Keratinocyte (primary cell): Measurements from ENCODE around the gene MYH9. TPM values are rescaled to one million over a fixed set of nuclear protein-coding genes. Genes with fewer than 3 reads are reported as not detected.

ENCODE experiments used
- DNase-seq: peaks from one replicate; pipeline ENCODE4 v3.0.0-alpha.2; 2011; ENCODE audit warnings: low read depth, missing footprints, low spot score
- FAIRE-seq: peaks from 2 replicates; lab custom pipeline; 2011; peaks lifted over from hg19 to GRCh38; lab: Jason Lieb, UNC
- H2AFZ ChIP-seq: 2 replicates; pipeline ENCODE4 v1.6.0; 2012; ENCODE audit warnings: low read length, control low read depth, inconsistent platforms; ENCODE audit not compliant: control insufficient read depth
- H3K27ac ChIP-seq: 2 replicates; pipeline ENCODE4 v1.5.1; 2011; ENCODE audit warnings: low read length; ENCODE audit not compliant: control insufficient read depth, insufficient read depth
- H3K27me3 ChIP-seq: 3 replicates; pipeline ENCODE4 v1.6.0; 2011; ENCODE audit warnings: low read length; ENCODE audit not compliant: control insufficient read depth, insufficient read depth; ENCODE audit errors: extremely low read depth
- H3K36me3 ChIP-seq, 2 experiments: 2 replicates in 1 of 2; 3 replicates in 1 of 2; pipeline ENCODE4 v1.5.1; 2011; ENCODE audit warnings: low read length in 2 of 2, mild to moderate bottlenecking in 1 of 2; ENCODE audit not compliant: control insufficient read depth in 2 of 2, insufficient read depth in 2 of 2; ENCODE audit errors: extremely low read depth in 1 of 2
- H3K4me1 ChIP-seq: 3 replicates; pipeline ENCODE4 v1.5.1; 2011; ENCODE audit warnings: low read length; ENCODE audit not compliant: control insufficient read depth, insufficient read depth; ENCODE audit errors: extremely low read depth
- H3K4me2 ChIP-seq: 3 replicates; pipeline ENCODE4 v1.6.0; 2011; ENCODE audit warnings: low read depth, low read length; ENCODE audit not compliant: control insufficient read depth, insufficient read depth; ENCODE audit errors: extremely low read depth
- H3K4me3 ChIP-seq, 3 experiments: fragments of 200-600 bp in 1 of 3; sonication (generic) in 1 of 3; 2 replicates in 2 of 3; 3 replicates in 1 of 3; pipeline ENCODE4 v1.5.1; 2011 to 2016; ENCODE audit warnings: low read length in 3 of 3, mild to moderate bottlenecking in 3 of 3, control low read depth in 2 of 3, inconsistent platforms in 1 of 3, low read depth in 1 of 3, mixed read lengths in 1 of 3, mixed run types in 1 of 3, moderate library complexity in 1 of 3; ENCODE audit not compliant: control insufficient read depth in 2 of 3, insufficient read depth in 2 of 3; ENCODE audit errors: extremely low read depth in 1 of 3
- H3K79me2 ChIP-seq: 2 replicates; pipeline ENCODE4 v1.6.0; 2012; ENCODE audit warnings: low read length; ENCODE audit not compliant: control insufficient read depth, insufficient read depth
- H3K9ac ChIP-seq: 3 replicates; pipeline ENCODE4 v1.6.0; 2011; ENCODE audit warnings: low read length; ENCODE audit not compliant: control insufficient read depth, insufficient read depth; ENCODE audit errors: extremely low read depth
- H3K9me1 ChIP-seq: 3 replicates; pipeline ENCODE4 v1.6.0; 2011; ENCODE audit warnings: low read length; ENCODE audit not compliant: control insufficient read depth, insufficient read depth; ENCODE audit errors: extremely low read depth
- H3K9me3 ChIP-seq: 2 replicates; pipeline ENCODE4 v1.5.1; 2012; ENCODE audit warnings: low read depth, low read length; ENCODE audit not compliant: control insufficient read depth
- H4K20me1 ChIP-seq: 3 replicates; pipeline ENCODE4 v1.6.0; 2011; ENCODE audit warnings: low read length; ENCODE audit not compliant: control insufficient read depth, insufficient read depth; ENCODE audit errors: extremely low read depth
- EZH2 ChIP-seq: IDR thresholded peaks from one replicate; pipeline ENCODE4 v1.6.1; 2012; ENCODE audit warnings: inconsistent platforms, mild to moderate bottlenecking, low read length, moderate library complexity
- dilution Hi-C: fragments of 300-500 bp; cut with MboI; formaldehyde crosslinking; loops from one replicate; pipeline ENCODE4 v1.7.0; 2020; ENCODE audit warnings: low sequenced_read_pairs; ENCODE audit not compliant: extremely low pct_ligation_motif_present
- polyA plus RNA-seq, 5 experiments: library from polyadenylated mRNA; depleted of rRNA in 3 of 5; stranded (reverse) in 3 of 5; stranded (forward) in 1 of 5; unstranded in 1 of 5; fragments of >200 nt; gene quantifications; 1 replicate in 1 of 5; 2 replicates in 3 of 5; 3 replicates in 1 of 5; pipeline versions ENCODE4 v1.2.1 to v1.2.3, GENCODE V29; 2011 to 2012; ENCODE audit warnings: missing spikeins in 2 of 5, low read depth in 1 of 5, low replicate concordance in 1 of 5
- TF ChIP-seq, protein P1 (sequence below), 3 experiments: IDR thresholded peaks in 1 of 3; conservative IDR thresholded peaks in 1 of 3; optimal IDR thresholded peaks in 1 of 3; 2 replicates in 2 of 3; 3 replicates in 1 of 3; pipeline versions ENCODE3 to v1.5.1; 2011; ENCODE audit warnings: low read length in 3 of 3, mild to moderate bottlenecking in 3 of 3, moderate library complexity in 2 of 3, control low read depth in 1 of 3, inconsistent platforms in 1 of 3; ENCODE audit not compliant: insufficient read depth in 2 of 3; ENCODE audit errors: extremely low read depth in 1 of 3

Gene MYH9
- polyA plus RNA-seq, 1 donor (not counting 4 experiments of a cell fraction or from before 2014, with no cell fraction given) = 351 TPM

DNA sequence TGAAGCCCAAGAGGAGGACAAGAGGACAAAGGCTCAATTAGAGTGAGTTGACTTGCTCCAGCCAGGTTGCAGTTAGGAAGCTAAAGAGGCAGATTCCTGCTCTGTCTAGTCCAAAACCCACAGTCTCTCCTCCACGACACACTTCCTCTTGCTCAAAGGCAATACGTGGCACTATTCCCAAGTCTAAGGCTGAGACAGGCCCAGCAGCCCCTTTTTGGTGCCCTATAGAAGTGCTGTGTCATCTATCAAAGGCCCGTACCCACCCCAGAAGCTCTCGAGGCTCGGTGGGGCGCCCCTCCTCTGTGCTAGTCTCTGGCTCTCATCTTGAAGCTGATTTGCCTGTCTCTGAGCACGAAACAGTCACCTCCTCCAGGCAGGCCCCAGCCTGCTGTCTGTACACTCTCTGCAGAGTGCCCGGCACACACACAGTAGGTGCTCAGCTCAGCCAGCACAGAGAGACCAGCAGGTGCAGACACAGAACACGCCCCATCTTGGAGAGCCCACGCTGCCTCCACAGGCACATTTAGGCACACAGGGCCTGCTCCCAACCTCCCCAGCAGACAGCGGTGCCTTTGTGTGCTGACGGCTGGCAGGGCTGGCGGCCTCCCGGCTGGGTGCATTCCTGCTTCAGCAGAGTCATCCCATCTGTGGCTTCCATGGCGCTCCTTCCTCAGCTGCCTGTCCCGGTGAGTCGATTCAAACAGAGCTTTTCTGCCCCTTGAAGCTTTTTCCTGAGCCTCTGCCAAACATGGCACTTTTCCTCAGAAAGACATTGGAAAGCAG, 52.8 kb downstream of the MYH9 start:
- TF ChIP-seq, protein P1, sequence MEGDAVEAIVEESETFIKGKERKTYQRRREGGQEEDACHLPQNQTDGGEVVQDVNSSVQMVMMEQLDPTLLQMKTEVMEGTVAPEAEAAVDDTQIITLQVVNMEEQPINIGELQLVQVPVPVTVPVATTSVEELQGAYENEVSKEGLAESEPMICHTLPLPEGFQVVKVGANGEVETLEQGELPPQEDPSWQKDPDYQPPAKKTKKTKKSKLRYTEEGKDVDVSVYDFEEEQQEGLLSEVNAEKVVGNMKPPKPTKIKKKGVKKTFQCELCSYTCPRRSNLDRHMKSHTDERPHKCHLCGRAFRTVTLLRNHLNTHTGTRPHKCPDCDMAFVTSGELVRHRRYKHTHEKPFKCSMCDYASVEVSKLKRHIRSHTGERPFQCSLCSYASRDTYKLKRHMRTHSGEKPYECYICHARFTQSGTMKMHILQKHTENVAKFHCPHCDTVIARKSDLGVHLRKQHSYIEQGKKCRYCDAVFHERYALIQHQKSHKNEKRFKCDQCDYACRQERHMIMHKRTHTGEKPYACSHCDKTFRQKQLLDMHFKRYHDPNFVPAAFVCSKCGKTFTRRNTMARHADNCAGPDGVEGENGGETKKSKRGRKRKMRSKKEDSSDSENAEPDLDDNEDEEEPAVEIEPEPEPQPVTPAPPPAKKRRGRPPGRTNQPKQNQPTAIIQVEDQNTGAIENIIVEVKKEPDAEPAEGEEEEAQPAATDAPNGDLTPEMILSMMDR (optimal IDR thresholded peaks at IDR 0.05 in 1 of 3, IDR thresholded peaks at IDR 0.05 in 1 of 3, conservative IDR thresholded peaks at IDR 0.05 in 1 of 3; ENCODE audit: extremely low read depth in 1 of 3, insufficient read depth in 2 of 3, low read length in 3 of 3) = no peak
- no peak for TF ChIP-seq EZH2
- peaks cover 98% of the 10 kb centered on the region for H3K4me1 ChIP-seq
- H4K20me1 ChIP-seq = peaks cover 41% of the 10 kb centered on the region
- peak; percentile 85 for FAIRE-seq
- dilution Hi-C loops = no loop called here
- no peaks in the 10 kb centered on the region for H3K27me3 ChIP-seq
- peak overlapping the region in 2 of 3 experiments; percentile 7 to 40 for H3K4me3 ChIP-seq
- no peak overlapping the region for H2AFZ ChIP-seq
- peak overlapping the region; percentile 89 for H3K4me2 ChIP-seq
- H3K79me2 ChIP-seq = peaks cover 71% of the 10 kb centered on the region
- H3K36me3 ChIP-seq = peaks cover 36 to 74% of the 10 kb centered on the region in 2 experiments
- no peak for DNase-seq
- peak overlapping the region; percentile 96 for H3K27ac ChIP-seq
- peak overlapping the region; percentile 85 for H3K9ac ChIP-seq
- peaks cover 8% of the 10 kb centered on the region for H3K9me1 ChIP-seq
- H3K9me3 ChIP-seq = no peaks in the 10 kb centered on the region

DNA sequence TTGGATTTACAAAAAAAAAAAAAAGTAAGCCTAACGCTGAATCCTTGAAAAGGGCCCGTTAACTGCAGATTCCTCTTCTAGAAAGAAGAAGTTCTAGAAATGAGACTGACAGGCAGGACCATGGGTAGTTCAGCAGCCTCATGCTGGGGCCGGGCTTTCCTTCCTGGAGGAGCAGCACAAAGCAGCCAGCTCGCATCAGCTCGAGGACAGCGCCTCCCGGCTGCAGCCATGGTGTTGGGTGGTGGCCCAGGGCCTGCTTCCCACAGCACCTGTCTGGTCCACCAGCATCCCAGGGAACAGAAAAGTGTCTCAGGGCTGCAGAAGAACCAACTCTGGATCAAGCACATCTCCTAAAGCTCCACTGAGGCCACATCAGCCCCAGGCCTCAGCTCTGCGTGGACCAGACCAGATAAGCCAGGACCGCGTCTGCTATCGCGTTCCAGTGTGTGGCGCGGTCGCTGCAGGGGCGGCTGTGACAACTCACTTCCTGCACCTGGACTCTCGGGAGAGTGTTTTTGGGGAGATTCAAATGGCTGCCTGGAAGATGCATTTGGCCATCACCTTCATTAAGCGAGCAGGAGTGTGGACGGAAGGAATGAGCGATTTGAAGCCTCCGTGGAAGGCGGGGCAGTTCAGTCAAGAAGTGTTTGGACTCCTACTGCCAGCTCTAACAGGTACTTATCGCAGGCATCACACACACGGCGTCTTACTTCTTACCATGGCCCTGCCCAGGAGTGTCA, 53.5 kb downstream of the MYH9 start:
- H3K9me3 ChIP-seq = no peaks in the 10 kb centered on the region
- H3K4me2 ChIP-seq = peak overlapping the region; percentile 89
- dilution Hi-C loops = no loop called here
- peak overlapping the region; percentile 96 for H3K27ac ChIP-seq
- FAIRE-seq (no peak), DNase-seq (no peak)
- H3K27me3 ChIP-seq = no peaks in the 10 kb centered on the region
- peaks cover 29 to 70% of the 10 kb centered on the region in 2 experiments for H3K36me3 ChIP-seq
- H3K9me1 ChIP-seq = peaks cover 5% of the 10 kb centered on the region
- TF ChIP-seq, protein P1 (optimal IDR thresholded peaks at IDR 0.05 in 1 of 3, IDR thresholded peaks at IDR 0.05 in 1 of 3, conservative IDR thresholded peaks at IDR 0.05 in 1 of 3; ENCODE audit: extremely low read depth in 1 of 3, insufficient read depth in 2 of 3, low read length in 3 of 3) = peak; percentile 40 to 59 (median 42)
- TF ChIP-seq EZH2 = no peak
- H3K4me3 ChIP-seq = peak overlapping the region in 1 of 3 experiments; percentile 9
- H2AFZ ChIP-seq = no peak overlapping the region
- H3K4me1 ChIP-seq = peaks cover 98% of the 10 kb centered on the region
- peaks cover 68% of the 10 kb centered on the region for H3K79me2 ChIP-seq
- H4K20me1 ChIP-seq = peaks cover 33% of the 10 kb centered on the region
- peak overlapping the region; percentile 85 for H3K9ac ChIP-seq
